ENCODE data around the gene HSD11B1L.
"Not testable (repeated sequence)": the region's sequence is repeated elsewhere in the genome, so short reads cannot be mapped to it uniquely, and the experiment has no call there.

DNA sequence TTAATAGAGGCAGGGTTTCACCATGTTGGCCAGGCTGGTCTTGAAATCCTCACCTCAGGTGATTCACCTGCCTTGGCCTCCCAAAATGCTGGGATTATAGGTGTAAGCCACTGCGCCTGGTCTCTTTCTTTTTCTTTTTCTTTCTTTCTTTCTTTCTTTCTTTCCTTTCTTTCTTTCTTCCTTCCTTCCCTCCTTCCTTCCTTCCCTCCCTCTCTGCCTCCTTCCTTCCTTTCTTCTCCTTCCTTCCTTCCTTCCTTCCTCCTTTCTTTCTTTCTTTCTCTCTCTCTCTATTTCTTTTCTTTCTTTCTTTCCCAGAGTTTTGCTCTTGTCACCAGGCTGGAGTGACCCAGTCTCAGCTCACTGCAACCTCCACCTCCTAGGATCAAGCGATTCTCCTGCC is 52.3 kb downstream of the HSD11B1L start:
- TF ChIP-seq EZH2 (IDR thresholded peaks at IDR 0.05; ENCODE audit: borderline replicate concordance, insufficient read depth, low read depth, low read length, poor library complexity, severe bottlenecking): not testable (repeated sequence)
- TF ChIP-seq, protein P1, sequence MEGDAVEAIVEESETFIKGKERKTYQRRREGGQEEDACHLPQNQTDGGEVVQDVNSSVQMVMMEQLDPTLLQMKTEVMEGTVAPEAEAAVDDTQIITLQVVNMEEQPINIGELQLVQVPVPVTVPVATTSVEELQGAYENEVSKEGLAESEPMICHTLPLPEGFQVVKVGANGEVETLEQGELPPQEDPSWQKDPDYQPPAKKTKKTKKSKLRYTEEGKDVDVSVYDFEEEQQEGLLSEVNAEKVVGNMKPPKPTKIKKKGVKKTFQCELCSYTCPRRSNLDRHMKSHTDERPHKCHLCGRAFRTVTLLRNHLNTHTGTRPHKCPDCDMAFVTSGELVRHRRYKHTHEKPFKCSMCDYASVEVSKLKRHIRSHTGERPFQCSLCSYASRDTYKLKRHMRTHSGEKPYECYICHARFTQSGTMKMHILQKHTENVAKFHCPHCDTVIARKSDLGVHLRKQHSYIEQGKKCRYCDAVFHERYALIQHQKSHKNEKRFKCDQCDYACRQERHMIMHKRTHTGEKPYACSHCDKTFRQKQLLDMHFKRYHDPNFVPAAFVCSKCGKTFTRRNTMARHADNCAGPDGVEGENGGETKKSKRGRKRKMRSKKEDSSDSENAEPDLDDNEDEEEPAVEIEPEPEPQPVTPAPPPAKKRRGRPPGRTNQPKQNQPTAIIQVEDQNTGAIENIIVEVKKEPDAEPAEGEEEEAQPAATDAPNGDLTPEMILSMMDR (IDR thresholded peaks at IDR 0.05): not testable (repeated sequence)
